SK-N-DZ (cell line): ENCODE measurements around the gene STAT5A.

Source experiments
- DNase-seq: peaks from one replicate; pipeline ENCODE4 v3.0.0-alpha.2; 2015; ENCODE audit warnings: low spot score

The STAT5A gene

GRCh38 chr17:42266918-42267766 is 21.2 kb upstream of the STAT5A start:
- DNase-seq = no peak

GRCh38 chr17:42268236-42268635 is 20.1 kb upstream of the STAT5A start:
- no peak for DNase-seq

- no peak for DNase-seq
These were observed 18.1 kb upstream of the STAT5A start for GRCh38 chr17:42270170-42270535.

GRCh38 chr17:42270596-42270995 is 17.7 kb upstream of the STAT5A start:
- no peak for DNase-seq

- DNase-seq = no peak
These were observed 17.1 kb upstream of the STAT5A start for GRCh38 chr17:42271006-42271778.

GRCh38 chr17:42271779-42272035 is 16.6 kb upstream of the STAT5A start:
- no peak for DNase-seq

GRCh38 chr17:42272162-42272907 is 16.0 kb upstream of the STAT5A start:
- DNase-seq = no peak

- DNase-seq = no peak
These were observed 14.6 kb upstream of the STAT5A start for GRCh38 chr17:42273474-42274252.

GRCh38 chr17:42274253-42274542 is 14.1 kb upstream of the STAT5A start:
- DNase-seq = no peak

GRCh38 chr17:42274812-42275526 is 13.3 kb upstream of the STAT5A start:
- no peak for DNase-seq

- peak; percentile 60 for DNase-seq
These were observed 12.6 kb upstream of the STAT5A start for GRCh38 chr17:42275527-42276358.

GRCh38 chr17:42276359-42276608 is 12.0 kb upstream of the STAT5A start, which contains the start of gene STAT5B:
Gene STAT5B, minus strand, starts transcription at chr17:42276391. Its CDS starts 44,264 bp downstream, at chr17:42232127.
- peak; percentile 47 for DNase-seq

- no peak for DNase-seq
These were observed 11.5 kb upstream of the STAT5A start for GRCh38 chr17:42276609-42277341.

GRCh38 chr17:42277342-42277712 is 11.0 kb upstream of the STAT5A start:
- no peak for DNase-seq

- DNase-seq = no peak
These were observed 8.3 kb upstream of the STAT5A start for GRCh38 chr17:42279776-42280630.

- no peak for DNase-seq
These were observed 6.7 kb upstream of the STAT5A start for GRCh38 chr17:42281571-42282096.

- DNase-seq = no peak
These were observed 5.7 kb upstream of the STAT5A start for GRCh38 chr17:42282478-42283080.
